Thyroid gland (tissue), 4 donors: ENCODE results near the gene TRIM51.
"Not testable (repeated sequence)": the region's sequence is repeated elsewhere in the genome, so short reads cannot be mapped to it uniquely, and the experiment has no call there.

ENCODE experiments used
- CTCF ChIP-seq, 6 experiments: fragments of 200-600 bp in 3 of 6; fragments of 450-650 bp in 3 of 6; sonication (generic) in 3 of 6; IDR thresholded peaks; one replicate each; pipeline ENCODE4 v1.5.1; 2016 to 2019; ENCODE audit warnings: antibody characterized with exemption in 6 of 6, mild to moderate bottlenecking in 2 of 6, inconsistent platforms in 1 of 6, moderate library complexity in 1 of 6
- POLR2A ChIP-seq, 2 donors: fragments of 450-650 bp; IDR thresholded peaks; one replicate each; pipeline ENCODE4 v1.6.1; 2017; ENCODE audit warnings: antibody characterized with exemption in 2 of 2, mild to moderate bottlenecking in 2 of 2, moderate library complexity in 1 of 2

GRCh38 chr11:55882997-55883396 lies at the start of gene TRIM51:
- not testable (repeated sequence) for TF ChIP-seq CTCF, POLR2A (IDR thresholded peaks at IDR 0.05)
